ENCODE results near the gene GAS2L2.
"Not testable (repeated sequence)": the region's sequence is repeated elsewhere in the genome, so short reads cannot be mapped to it uniquely, and the experiment has no call there.

DNA sequence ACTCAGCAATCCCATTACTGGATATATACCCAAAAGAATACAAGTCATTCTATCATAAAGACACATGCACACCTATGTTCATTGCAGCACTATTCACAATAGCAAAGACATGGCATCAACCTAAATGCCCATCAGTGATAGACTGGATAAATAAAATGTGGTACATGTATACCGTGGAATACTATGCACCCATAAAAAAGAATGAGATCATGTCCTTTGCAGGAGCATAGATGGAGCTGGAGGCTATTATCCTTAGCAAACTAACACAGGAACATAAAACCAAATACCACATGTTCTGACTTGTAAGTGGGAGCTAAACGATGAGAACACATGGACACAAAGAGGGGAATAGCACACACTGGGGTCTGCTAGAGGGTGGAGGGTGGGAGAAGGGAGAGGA is 49.7 kb downstream of the GAS2L2 start:
- not testable (repeated sequence) for TF ChIP-seq TCF4, BACH2 (CRISPR knock-in tag; IDR thresholded peaks at IDR 0.05; ENCODE audit: borderline replicate concordance)
